NCI-H510A treated with DMSO at 0.1 percent for 48 hours (cell line): ENCODE results near the gene NFASC.

Experiments
- DNase-seq: peaks from one replicate; lab custom pipeline; 2025; lab: John Stamatoyannopoulos, UW

The NFASC gene

GRCh38 chr1:204870160-204870912, at the start of gene NFASC:
TSS of gene NFASC (plus strand) at chr1:204870862. CDS start at chr1:204944316, 73,454 bp downstream.
- DNase-seq, result no peak

GRCh38 chr1:204821476-204821875, 49.2 kb upstream of the NFASC start:
- DNase-seq, result no peak

- no peak for DNase-seq
Observed at GRCh38 chr1:204821924-204822323, 48.7 kb upstream of the NFASC start.

GRCh38 chr1:204826970-204827369, 43.7 kb upstream of the NFASC start:
- peak; percentile 23 for DNase-seq

- peak; percentile 76 for DNase-seq
Observed at GRCh38 chr1:204828352-204828850, 42.3 kb upstream of the NFASC start.

GRCh38 chr1:204829133-204829825, 41.4 kb upstream of the NFASC start:
- peak; percentile 61 for DNase-seq

DNA sequence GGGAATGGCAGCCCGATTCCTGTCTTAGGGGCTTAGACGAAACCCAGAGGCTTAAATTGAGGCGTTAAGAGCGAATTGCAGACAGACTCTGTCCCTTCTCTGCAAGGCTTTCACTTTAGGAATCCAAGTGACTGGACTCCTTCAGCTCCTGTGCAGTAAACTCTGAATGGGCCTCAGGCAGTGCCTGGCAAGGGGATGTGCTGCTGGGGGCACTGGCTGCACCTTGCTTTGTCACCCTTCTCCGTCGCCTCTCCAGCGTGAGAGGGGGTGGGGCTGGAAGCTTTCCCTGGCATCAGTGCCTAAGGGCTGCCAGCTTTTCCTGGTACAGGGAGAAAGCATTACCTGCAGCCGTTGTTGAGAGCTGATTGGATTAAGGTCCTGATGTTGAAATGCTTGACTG, 39.9 kb upstream of the NFASC start:
- DNase-seq, result peak; percentile 25

DNA sequence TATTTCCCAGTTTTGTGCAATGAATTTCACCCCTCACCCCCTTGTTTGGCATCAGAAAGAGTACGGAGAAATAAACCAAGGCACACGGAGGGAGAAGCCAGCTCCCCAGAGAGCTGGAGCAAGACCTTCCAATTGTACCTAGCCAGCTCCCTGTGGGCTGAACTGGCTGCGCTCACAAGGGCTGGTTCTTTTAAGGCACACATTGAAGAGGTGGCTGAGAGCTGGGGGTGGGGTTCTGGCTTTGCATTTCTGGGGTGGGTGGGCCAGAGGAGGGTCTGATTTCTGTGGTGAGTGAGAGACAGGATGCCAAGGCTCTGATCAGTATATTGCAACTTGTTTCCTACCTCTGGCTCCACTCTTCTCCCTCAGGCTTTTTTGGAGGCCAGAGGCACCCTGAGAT, 39.5 kb upstream of the NFASC start:
- DNase-seq, result no peak

DNA sequence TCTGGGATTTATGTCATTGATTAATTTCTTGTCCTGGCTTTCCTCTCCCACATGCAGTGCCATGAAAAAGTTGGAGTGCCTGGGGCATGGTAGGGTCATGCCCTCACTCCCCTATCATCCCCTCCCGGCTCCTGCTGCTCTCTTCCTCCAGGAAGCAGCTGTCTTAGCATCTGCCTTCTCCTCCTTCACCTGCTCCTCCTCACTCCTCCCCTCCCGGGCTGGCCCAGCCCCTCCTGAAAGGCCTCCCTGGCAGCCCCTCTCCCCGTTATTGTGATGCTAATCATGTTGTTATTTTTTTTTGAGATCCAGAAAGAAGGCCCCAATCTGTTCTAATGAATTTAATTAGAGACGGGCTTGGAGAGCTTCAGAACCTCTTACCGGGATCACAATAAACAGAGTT, 36.3 kb upstream of the NFASC start:
- DNase-seq, result no peak

DNA sequence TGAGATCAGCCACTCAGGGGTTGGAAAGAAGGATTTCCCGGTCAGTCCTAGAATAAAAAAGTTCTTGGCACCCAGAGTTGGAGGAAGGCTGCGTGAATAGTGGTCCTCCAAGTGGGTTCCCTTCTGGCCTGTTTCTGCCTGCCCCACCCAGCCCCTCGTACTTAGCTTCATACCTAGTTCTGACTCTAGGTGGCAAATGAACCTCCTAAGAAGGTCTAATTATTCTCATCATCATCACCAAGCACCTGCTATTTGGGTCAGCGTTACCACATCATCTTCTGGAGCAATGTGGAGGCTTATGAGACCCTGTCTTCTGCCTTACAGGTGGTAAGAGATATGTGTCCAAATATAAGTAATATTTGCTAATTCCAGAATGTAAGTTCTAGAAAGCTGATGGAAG, 35.9 kb upstream of the NFASC start:
- DNase-seq, result no peak

DNA sequence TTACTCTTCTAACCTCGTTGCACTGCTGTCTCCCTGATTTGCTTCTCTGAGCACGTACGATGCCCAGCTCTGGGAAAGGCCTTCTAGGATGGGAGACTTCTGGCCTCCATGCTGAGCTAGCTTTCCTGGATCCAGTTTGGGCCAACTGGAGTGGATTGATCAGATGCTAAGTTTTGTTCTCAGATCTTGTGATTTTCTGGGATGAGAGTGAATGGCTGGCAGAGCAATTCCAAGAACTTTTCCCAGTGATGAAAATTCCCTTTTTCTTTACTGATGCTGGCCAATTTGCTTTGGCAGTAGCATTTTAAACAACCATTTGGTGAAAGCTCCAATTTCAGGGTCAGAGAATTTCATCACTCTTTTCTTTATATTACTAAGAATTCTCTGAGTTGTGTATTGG, 34.9 kb upstream of the NFASC start:
- DNase-seq, result no peak

DNA sequence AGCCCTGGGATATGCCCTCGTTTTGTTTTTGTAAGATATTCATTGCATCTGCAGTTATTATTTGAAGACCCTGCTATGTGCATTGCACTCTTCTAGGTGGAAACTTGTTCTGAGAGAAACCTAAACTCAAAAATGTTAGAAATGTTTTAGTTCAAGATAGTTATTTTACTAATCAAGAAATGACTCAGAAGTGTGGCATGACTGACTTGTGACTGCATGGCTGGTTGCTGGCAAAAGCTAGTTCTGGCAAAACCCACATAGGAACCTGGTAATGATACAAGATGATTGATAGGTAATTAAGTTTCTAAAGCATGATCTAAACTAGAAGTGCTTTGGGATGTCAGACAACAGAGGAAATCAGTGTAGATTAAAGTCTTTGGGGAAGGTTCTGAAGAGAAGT, 33.8 kb upstream of the NFASC start:
- no peak for DNase-seq

DNA sequence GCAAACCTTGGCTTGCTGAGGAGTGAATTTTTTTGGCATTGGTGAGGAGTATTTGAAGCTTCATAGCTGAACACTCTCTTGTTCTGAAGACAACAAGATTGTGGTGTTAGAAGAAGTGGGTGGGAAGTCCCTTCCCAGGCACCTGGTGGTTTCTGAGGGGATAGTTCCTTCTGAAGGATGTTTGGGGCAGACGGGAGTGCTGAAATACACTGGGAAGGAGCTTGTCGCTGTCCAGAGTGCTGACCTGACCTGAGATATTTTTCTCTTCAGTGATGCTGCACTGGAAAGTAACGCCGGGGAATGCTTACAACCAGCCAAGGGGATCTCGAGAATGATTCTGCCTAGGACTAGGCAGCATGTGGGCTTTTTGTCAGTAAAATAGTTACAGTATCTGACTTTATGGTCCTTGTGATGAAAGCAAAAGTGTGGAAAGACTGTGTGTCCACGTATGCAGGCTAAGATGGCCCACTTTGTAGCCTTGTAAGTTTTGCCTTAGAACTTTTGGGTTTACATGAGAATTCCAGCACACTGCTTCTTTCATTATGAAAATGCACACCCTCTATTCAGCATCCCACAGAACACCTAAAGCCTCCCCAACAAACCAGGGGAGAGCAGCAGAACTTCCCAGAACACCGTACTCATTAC, 33.1 kb upstream of the NFASC start:
- no peak for DNase-seq

DNA sequence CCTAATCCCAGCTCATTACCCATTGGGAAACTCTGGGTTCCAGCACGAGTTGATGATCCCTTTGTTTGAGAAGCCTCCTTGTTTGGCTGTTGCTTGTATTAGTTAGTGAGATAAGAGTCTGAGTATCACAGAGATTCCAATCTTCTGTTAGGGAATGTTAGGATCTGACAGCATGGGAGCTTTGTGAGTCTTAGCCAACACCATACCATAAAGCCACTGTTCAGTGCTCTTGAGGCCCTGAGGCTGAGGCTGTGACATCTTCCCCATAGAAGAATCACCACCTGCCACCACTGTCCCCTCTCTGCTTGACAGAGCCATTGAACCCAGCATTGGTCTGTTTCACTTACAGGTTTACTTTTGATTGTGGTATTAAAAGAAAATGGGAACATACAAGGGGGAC, 29.3 kb upstream of the NFASC start:
- DNase-seq, result no peak

DNA sequence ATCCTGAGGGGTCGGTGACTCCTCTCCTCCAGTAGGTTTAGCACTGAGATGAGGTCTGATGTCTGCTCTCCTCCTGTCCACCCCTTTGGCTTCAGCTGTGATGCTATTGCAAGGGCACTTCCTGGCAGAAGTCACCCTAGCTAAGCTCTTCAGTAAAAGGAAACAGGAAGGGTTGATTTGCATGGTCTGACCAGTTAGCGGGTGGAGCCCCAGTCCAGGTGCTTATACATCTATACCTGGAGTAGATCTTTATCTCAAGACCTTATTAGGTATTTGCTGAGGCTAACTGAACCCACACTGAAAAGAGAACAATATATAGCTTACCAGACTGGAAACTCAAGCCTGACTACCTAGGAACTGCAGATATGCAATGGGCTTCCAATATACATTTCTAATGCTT, 28.9 kb upstream of the NFASC start:
- DNase-seq, result peak; percentile 68

- no peak for DNase-seq
Observed at GRCh38 chr1:204842369-204842768, 28.3 kb upstream of the NFASC start.

GRCh38 chr1:204842892-204843291, 27.8 kb upstream of the NFASC start:
- peak; percentile 53 for DNase-seq

GRCh38 chr1:204846546-204846945, 24.1 kb upstream of the NFASC start:
- DNase-seq, result peak; percentile 49

GRCh38 chr1:204848579-204848978, 22.1 kb upstream of the NFASC start:
- no peak for DNase-seq

- DNase-seq, result no peak
Observed at GRCh38 chr1:204852854-204853253, 17.8 kb upstream of the NFASC start.

GRCh38 chr1:204853436-204853835, 17.2 kb upstream of the NFASC start:
- no peak for DNase-seq

DNA sequence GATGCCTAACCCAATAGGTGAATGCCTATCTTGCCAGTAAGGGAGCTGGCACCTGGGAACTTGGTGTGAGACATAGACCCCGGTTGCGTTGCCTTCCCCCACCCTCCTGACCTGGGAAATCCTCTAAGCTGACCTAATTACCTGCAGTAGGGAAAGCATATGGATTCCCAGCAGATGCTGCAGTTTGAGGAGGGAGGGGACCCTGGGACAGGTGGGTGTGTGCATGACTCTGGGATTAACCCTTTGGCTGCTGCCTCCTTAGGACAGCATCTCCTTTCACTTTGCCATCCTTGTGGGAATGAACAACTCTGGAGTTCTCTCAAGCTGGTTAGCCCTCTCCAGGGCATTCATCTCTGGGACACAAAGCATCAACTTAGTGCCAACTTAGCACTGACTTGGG, 16.4 kb upstream of the NFASC start:
- DNase-seq, result no peak

DNA sequence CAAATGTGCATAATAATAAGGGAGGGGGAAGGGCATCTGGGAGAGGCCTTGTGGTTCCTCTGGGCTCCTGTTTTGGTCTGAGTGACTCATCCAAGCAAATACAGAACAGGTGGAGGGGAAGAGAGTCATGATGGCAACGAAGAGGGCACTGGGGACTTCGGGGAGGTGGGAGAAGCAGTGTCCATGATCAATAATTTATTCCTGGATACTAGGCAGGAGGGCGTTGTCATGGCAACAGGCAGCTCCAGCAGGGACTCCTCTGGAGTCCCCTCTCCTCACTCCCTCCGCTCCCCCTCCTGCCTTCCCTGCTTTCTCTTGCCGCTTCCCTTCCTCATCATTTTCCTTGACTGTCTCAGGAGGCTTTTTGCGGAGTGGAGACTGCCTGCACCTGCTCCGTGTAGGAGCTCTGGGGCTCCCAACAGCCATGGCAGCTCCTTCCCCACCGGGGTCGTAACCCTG, 12.3 kb upstream of the NFASC start:
- DNase-seq, result peak; percentile 30
